PC-9 (cell line): ENCODE measurements around the gene USP49.

ENCODE experiments used
- EZH2 ChIP-seq: fragments of 200-600 bp; sonication (generic); IDR thresholded peaks from 2 replicates; pipeline ENCODE4 v1.8.0; 2017; ENCODE audit warnings: antibody characterized with exemption, low read depth
- TF ChIP-seq, protein P1 (sequence below): fragments of 200-600 bp; sonication (generic); conservative IDR thresholded peaks from 2 replicates; pipeline ENCODE4 v1.6.1; 2017; ENCODE audit warnings: mixed run types, antibody characterized with exemption, mild to moderate bottlenecking, moderate library complexity

GRCh38 chr6:41769376-41769775, 125.8 kb downstream of the USP49 start:
- TF ChIP-seq EZH2: no peak
- TF ChIP-seq, protein P1, sequence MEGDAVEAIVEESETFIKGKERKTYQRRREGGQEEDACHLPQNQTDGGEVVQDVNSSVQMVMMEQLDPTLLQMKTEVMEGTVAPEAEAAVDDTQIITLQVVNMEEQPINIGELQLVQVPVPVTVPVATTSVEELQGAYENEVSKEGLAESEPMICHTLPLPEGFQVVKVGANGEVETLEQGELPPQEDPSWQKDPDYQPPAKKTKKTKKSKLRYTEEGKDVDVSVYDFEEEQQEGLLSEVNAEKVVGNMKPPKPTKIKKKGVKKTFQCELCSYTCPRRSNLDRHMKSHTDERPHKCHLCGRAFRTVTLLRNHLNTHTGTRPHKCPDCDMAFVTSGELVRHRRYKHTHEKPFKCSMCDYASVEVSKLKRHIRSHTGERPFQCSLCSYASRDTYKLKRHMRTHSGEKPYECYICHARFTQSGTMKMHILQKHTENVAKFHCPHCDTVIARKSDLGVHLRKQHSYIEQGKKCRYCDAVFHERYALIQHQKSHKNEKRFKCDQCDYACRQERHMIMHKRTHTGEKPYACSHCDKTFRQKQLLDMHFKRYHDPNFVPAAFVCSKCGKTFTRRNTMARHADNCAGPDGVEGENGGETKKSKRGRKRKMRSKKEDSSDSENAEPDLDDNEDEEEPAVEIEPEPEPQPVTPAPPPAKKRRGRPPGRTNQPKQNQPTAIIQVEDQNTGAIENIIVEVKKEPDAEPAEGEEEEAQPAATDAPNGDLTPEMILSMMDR: no peak
